ENCODE results near the gene CNGB1.

DNA sequence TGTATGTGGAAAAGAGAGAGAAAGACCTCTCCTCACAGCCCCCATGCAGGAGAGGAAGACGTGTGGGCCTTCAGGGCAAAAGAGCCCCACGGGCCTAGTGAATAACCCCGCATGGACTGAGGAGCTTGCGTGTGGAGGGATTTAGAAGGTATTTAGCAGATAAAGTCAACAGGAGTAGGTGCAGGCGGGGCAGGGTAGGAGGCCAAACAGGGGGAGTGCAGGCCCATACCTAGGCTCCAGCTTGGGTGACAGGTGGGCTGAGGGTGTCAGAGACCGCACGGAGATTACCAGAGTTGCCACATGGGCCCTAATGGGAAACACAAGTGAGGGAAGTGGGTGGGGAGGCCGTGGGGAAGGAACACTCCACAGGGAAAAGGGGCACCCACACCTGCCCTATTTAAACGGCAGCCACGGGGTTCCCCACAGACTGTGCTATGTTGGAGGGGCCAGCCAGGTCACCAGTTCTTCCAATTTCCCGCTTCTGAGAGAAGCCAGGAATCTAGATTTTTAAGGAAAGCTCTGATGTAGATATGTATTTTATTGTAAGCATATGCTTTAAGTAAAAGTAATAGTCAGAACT is 8.2 kb upstream of the CNGB1 start:
- no peak for TF ChIP-seq REST (IDR thresholded peaks at IDR 0.05; ENCODE audit: low read depth)
- TF ChIP-seq EGR1 (IDR thresholded peaks at IDR 0.05): no peak
- TF ChIP-seq TCF12 (IDR thresholded peaks at IDR 0.05; ENCODE audit: low read depth): no peak
- TF ChIP-seq YY1 (IDR thresholded peaks at IDR 0.05; ENCODE audit: low read depth): no peak
- no peak for TF ChIP-seq EP300 (IDR thresholded peaks at IDR 0.05; ENCODE audit: borderline replicate concordance)
- TF ChIP-seq TAF1 (IDR thresholded peaks at IDR 0.05; ENCODE audit: low read depth): no peak
- no peak for TF ChIP-seq CEBPB (IDR thresholded peaks at IDR 0.05)
- no peak for TF ChIP-seq RAD21 (IDR thresholded peaks at IDR 0.05; ENCODE audit: low read depth)
- TF ChIP-seq USF1 (IDR thresholded peaks at IDR 0.05): no peak
- TF ChIP-seq TEAD4 (IDR thresholded peaks at IDR 0.05): no peak
- TF ChIP-seq CREB1 (IDR thresholded peaks at IDR 0.05; ENCODE audit: low read depth): no peak
- TF ChIP-seq FOXM1 (IDR thresholded peaks at IDR 0.05; ENCODE audit: borderline replicate concordance, low read depth): no peak
